GM12872 (cell line): Measurements from ENCODE around the gene HDAC8.

ENCODE experiments used
- CTCF ChIP-seq: IDR thresholded peaks from 3 replicates; pipeline ENCODE4 v1.5.1; 2011; ENCODE audit warnings: low read depth, mild to moderate bottlenecking, low read length, moderate library complexity; ENCODE audit not compliant: insufficient read depth

HDAC8 gene

DNA sequence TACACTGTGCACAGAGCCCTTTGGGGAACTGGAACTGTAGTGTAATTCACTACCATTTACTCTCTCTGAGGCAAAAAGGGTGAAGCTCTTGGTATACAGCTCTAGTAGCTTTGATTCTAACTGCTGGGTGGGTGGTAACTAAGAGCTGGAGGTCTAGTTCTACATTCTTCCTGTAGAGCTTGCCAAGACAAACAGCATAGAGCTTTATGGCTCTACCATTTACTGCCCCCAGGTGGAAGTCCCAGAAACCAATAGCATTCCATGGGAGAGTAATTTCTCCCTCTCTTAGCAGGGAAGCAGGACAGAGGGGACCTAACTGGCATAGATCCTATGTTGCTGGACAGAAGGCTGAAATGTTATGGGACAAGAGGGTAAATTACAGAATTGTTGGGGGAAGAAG is 26.7 kb downstream of the HDAC8 start:
- no peak for TF ChIP-seq CTCF

DNA sequence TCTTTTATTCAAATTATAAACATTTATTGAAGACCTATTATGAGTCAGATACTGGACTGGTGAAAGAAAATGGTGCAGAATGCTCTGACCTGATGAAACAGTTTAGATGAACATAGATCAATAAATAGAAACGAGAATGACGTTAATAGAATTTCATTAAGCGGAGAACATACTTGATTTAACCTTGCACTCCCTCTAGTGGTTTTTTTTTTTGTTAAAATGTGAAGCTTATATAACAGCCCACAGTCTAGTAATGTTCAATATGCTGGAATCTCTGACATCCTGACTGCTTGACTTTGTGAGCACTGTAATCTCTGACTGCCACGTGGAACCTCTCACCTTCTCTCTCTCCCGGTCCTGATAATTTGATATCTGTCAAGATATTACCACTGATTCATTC is 32.3 kb downstream of the HDAC8 start:
- no peak for TF ChIP-seq CTCF

DNA sequence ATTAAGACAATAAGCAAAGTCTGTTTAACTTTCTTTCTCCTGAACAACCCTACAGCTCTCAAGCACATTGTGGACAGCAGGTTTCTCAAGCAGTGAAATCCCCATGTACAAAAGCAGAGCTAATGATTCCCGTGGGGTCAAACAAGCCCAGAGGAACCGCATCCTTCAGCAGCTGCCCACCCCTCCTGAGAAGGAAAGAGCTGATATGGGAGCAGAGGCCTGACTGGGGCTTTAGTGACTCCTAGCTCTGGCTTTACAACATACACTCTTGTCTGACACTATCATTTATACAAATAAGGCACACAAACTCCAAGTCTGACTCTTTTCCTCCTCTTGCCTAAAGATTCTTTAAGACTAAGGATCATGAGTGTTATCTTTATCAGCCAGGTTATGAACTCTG is 32.8 kb downstream of the HDAC8 start:
- TF ChIP-seq CTCF: no peak

GRCh38 chrX:72536542-72536941 is 36.1 kb downstream of the HDAC8 start:
- no peak for TF ChIP-seq CTCF

GRCh38 chrX:72532366-72532765 is 40.3 kb downstream of the HDAC8 start:
- no peak for TF ChIP-seq CTCF

- TF ChIP-seq CTCF: no peak
Measured at GRCh38 chrX:72526534-72527508, 45.8 kb downstream of the HDAC8 start.

GRCh38 chrX:72498782-72499181 is 73.9 kb downstream of the HDAC8 start:
- no peak for TF ChIP-seq CTCF
